GM23248 (cell line): ENCODE results near the gene GABPB2.

Experiments used
- EZH2 ChIP-seq: fragments of 200-600 bp; sonication (generic); IDR thresholded peaks from 2 replicates; pipeline ENCODE4 v1.6.1; 2018; ENCODE audit warnings: antibody characterized with exemption, mild to moderate bottlenecking; ENCODE audit not compliant: insufficient read depth, poor library complexity, severe bottlenecking
- EZH2phosphoT487 ChIP-seq: fragments of 200-600 bp; sonication (generic); IDR thresholded peaks from 2 replicates; pipeline ENCODE4 v1.6.1; 2018; ENCODE audit warnings: antibody characterized with exemption, moderate library complexity, mild to moderate bottlenecking, low read depth; ENCODE audit not compliant: insufficient read depth

DNA sequence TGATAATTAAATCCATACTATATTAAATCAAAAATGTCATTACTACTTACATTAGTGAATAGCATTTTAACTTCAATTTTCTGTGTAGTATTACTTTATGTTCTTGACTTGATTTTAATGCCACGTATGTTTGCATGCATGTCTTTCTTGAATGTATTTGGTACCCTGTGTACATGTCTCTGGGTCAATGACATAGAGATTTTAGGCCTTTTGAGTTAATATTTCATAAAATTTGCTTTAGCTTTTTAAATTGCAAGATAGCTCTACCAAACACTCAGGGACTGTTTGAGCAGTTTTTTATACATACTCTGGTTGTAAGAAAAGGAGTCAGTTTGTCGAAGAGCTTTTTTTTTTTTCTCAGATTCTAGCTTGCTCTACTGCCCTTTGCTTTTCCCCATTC lies 8.9 kb upstream of the GABPB2 start:
- no peak for TF ChIP-seq EZH2phosphoT487
- no peak for TF ChIP-seq EZH2
